Activated naive CD8-positive, alpha-beta T cell treated with anti-CD3 and anti-CD28 coated beads, Interleukin-2, amount 10 ng/mL, durations not matched to agents 7 days and 5 days (primary cell): ENCODE data around the gene CNTN4. TPM values are rescaled to one million over a fixed set of nuclear protein-coding genes. Genes with fewer than 3 reads are reported as not detected.

Source experiments
- ATAC-seq: fragments of 150-1000 bp; cut with Tn5 transposase; one replicate; pipeline ENCODE4 v1.10.0; 2021; ENCODE audit warnings: low read depth, moderate library complexity
- POLR2A ChIA-PET: fragments of 350-600 bp; sonication (Branson Sonifier 250); formaldehyde crosslinking; loops from one replicate; lab custom pipeline; 2021; ENCODE audit warnings: antibody characterized with exemption; lab: Charles Lee
- DNase-seq: peaks from one replicate; pipeline ENCODE4 v3.0.0; 2021
- H3K27ac Mint-ChIP-seq: one replicate; pipeline ENCODE4 v1.8.0; 2022; ENCODE audit warnings: mild to moderate bottlenecking, mixed read lengths
- H3K27me3 Mint-ChIP-seq: one replicate; pipeline ENCODE4 v1.8.0; 2022; ENCODE audit warnings: mild to moderate bottlenecking, moderate library complexity, mixed read lengths
- H3K36me3 Mint-ChIP-seq: one replicate; pipeline ENCODE4 v1.8.0; 2021; ENCODE audit warnings: mild to moderate bottlenecking, mixed read lengths
- H3K4me1 Mint-ChIP-seq: one replicate; pipeline ENCODE4 v1.8.0; 2021; ENCODE audit warnings: mixed read lengths
- H3K4me3 Mint-ChIP-seq: one replicate; pipeline ENCODE4 v1.8.0; 2022; ENCODE audit warnings: mild to moderate bottlenecking, moderate library complexity, mixed read lengths
- H3K9me3 Mint-ChIP-seq: one replicate; pipeline ENCODE4 v1.8.0; 2021; ENCODE audit warnings: mixed read lengths
- total RNA-seq, 2 experiments: library from RNA; stranded (reverse); gene quantifications; one replicate each; pipeline ENCODE4 v1.2.3, GENCODE V29; 2021

Gene CNTN4
- total RNA-seq, 2 experiments from 2014 or later, result not detected

DNA sequence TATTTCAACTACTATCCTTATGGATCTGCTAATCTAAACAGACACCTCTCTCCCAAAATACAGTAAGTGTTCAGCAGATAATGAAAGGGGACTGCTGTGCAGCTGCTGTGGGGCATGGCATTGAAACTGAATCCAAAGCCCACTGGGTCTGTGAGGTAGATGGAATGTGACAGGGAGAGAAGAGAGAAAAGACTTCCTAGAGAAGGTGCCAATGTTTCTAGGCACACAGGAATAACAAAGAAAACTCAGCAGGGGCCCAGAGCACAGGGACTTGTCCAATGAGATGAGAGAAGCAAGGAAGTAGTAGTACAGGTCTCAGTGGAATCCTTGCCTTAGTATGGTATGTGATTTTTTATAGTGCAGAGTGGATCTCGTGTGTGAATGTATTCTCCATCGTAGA, 553.7 kb downstream of the CNTN4 start:
- no peak overlapping the region for H3K27ac Mint-ChIP-seq
- ATAC-seq, result no peak
- no peaks in the 10 kb centered on the region for H3K4me1 Mint-ChIP-seq
- DNase-seq, result no peak
- POLR2A ChIA-PET, result no interaction called here
- H3K4me3 Mint-ChIP-seq, result no peak overlapping the region
- no peaks in the 10 kb centered on the region for H3K36me3 Mint-ChIP-seq
- peaks cover 2% of the 10 kb centered on the region for H3K27me3 Mint-ChIP-seq
- H3K9me3 Mint-ChIP-seq, result peaks cover 4% of the 10 kb centered on the region

DNA sequence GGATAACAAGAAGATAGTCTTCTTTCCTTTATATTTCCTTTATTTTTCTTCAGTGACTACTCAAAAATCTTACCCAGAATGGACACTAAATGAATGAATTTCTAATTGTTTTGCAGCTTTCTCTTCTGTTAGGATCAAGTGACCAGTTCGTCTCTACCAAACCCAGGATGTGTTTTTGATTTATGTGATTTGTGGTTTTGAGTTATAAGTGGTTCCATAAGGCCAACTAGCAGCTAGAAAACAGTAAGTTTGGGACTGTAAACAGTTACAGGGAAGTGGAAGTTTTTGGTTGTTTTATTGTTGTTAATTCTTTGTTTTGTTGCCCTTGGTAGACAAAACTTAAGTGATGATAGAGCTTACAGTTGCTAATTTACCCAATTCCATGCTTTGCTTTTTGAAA, 555.0 kb downstream of the CNTN4 start:
- H3K27me3 Mint-ChIP-seq, result peaks cover 2% of the 10 kb centered on the region
- H3K4me1 Mint-ChIP-seq, result no peaks in the 10 kb centered on the region
- no peak overlapping the region for H3K4me3 Mint-ChIP-seq
- POLR2A ChIA-PET, result no interaction called here
- no peak for ATAC-seq
- no peak for DNase-seq
- no peak overlapping the region for H3K27ac Mint-ChIP-seq
- peaks cover 4% of the 10 kb centered on the region for H3K9me3 Mint-ChIP-seq
- H3K36me3 Mint-ChIP-seq, result no peaks in the 10 kb centered on the region

- no peaks in the 10 kb centered on the region for H3K36me3 Mint-ChIP-seq
- no peak for ATAC-seq
- H3K27me3 Mint-ChIP-seq, result peaks cover 2% of the 10 kb centered on the region
- H3K27ac Mint-ChIP-seq, result no peak overlapping the region
- DNase-seq, result no peak
- H3K4me3 Mint-ChIP-seq, result no peak overlapping the region
- no peaks in the 10 kb centered on the region for H3K9me3 Mint-ChIP-seq
- POLR2A ChIA-PET, result no interaction called here
- no peaks in the 10 kb centered on the region for H3K4me1 Mint-ChIP-seq
Observed at GRCh38 chr3:2655229-2655701, 556.6 kb downstream of the CNTN4 start.

GRCh38 chr3:2656806-2657777, 558.4 kb downstream of the CNTN4 start:
- POLR2A ChIA-PET, result no interaction called here
- Mint-ChIP-seq H3K27me3 (peaks cover 2% of the 10 kb centered on the region), H3K27ac (no peak overlapping the region)

GRCh38 chr3:2657971-2658370, 559.3 kb downstream of the CNTN4 start:
- Mint-ChIP-seq H3K27me3 (peaks cover 2% of the 10 kb centered on the region), H3K9me3 (no peaks in the 10 kb centered on the region), H3K4me3 (no peak overlapping the region), H3K27ac (no peak overlapping the region), H3K4me1 (no peaks in the 10 kb centered on the region), H3K36me3 (no peaks in the 10 kb centered on the region)
- ATAC-seq, result no peak
- POLR2A ChIA-PET, result no interaction called here
- DNase-seq, result no peak

More at GRCh38 chr3:2656806-2657777, 558.4 kb downstream of the CNTN4 start:
- H3K4me3 Mint-ChIP-seq, result no peak overlapping the region
- ATAC-seq (no peak), DNase-seq (no peak)
- no peaks in the 10 kb centered on the region for H3K4me1 Mint-ChIP-seq
- no peaks in the 10 kb centered on the region for H3K36me3 Mint-ChIP-seq
- H3K9me3 Mint-ChIP-seq, result no peaks in the 10 kb centered on the region

DNA sequence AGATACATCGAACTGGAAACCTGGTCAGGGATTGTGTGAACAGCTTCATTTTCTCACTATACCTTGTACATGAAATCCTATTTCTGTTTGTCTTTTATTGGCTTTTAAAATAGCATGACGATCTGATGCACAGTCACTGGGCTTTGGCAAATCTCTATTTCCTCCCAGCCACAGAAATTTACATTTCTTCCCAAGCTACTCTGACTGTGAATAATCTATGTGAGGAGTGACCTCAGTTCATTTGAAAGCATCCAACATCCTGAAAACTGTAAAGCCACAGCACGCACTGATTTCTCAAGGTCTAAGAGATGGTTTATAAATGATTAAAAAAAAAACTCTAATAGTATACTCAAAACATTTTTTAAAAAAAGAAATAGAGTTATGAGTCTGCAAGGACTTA, 561.2 kb downstream of the CNTN4 start:
- ATAC-seq (no peak), DNase-seq (no peak)
- no peaks in the 10 kb centered on the region for H3K4me1 Mint-ChIP-seq
- POLR2A ChIA-PET, result no interaction called here
- no peak overlapping the region for H3K4me3 Mint-ChIP-seq
- no peaks in the 10 kb centered on the region for H3K36me3 Mint-ChIP-seq
- H3K27me3 Mint-ChIP-seq, result no peaks in the 10 kb centered on the region
- no peaks in the 10 kb centered on the region for H3K9me3 Mint-ChIP-seq
- H3K27ac Mint-ChIP-seq, result no peak overlapping the region

DNA sequence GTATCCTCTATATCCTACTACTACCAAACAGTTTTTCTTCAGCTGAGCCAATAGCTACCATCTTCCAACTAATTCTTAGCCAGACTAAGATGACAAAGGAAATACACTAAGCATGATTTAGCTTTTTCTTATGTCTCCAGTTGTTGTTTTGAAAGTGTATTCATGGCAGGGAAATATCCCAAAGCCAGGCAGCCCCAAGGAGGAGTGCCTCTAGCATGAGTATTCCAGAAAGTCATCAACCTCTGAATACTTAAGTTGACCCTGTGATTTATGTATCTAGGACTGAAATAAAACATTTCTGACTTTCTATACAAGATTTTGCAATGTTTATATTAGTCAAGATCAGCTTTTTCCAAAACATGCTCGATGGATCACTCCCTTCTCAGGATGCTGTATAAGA, 562.4 kb downstream of the CNTN4 start:
- POLR2A ChIA-PET, result no interaction called here
- H3K4me1 Mint-ChIP-seq, result no peaks in the 10 kb centered on the region
- H3K27me3 Mint-ChIP-seq, result no peaks in the 10 kb centered on the region
- ATAC-seq (no peak), DNase-seq (no peak)
- H3K4me3 Mint-ChIP-seq, result no peak overlapping the region
- H3K27ac Mint-ChIP-seq, result no peak overlapping the region
- no peaks in the 10 kb centered on the region for H3K9me3 Mint-ChIP-seq
- H3K36me3 Mint-ChIP-seq, result no peaks in the 10 kb centered on the region

DNA sequence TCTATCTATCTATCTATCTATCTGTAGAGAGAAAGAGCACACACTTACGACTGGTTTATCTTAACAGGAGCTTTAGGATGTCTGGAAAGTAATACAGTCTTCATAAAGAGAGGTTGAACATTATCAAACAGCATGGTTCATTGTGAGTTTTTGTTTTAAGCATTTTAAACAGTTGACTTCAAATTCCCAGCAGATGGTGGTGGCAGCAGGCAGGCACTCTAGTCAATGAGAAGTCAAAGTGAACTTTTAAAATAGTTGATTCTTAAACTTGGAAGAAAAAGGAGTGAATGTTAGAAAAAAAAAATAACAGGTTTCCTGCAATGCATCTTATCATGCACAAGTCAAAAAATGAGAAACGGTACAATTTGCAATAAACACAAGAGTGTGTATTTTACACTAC, 578.8 kb downstream of the CNTN4 start:
- H3K9me3 Mint-ChIP-seq, result no peaks in the 10 kb centered on the region
- H3K36me3 Mint-ChIP-seq, result no peaks in the 10 kb centered on the region
- ATAC-seq, result no peak
- no peak for DNase-seq
- H3K27me3 Mint-ChIP-seq, result peaks cover 1% of the 10 kb centered on the region
- no peak overlapping the region for H3K4me3 Mint-ChIP-seq
- H3K27ac Mint-ChIP-seq, result no peak overlapping the region
- no peaks in the 10 kb centered on the region for H3K4me1 Mint-ChIP-seq
- POLR2A ChIA-PET, result no interaction called here

DNA sequence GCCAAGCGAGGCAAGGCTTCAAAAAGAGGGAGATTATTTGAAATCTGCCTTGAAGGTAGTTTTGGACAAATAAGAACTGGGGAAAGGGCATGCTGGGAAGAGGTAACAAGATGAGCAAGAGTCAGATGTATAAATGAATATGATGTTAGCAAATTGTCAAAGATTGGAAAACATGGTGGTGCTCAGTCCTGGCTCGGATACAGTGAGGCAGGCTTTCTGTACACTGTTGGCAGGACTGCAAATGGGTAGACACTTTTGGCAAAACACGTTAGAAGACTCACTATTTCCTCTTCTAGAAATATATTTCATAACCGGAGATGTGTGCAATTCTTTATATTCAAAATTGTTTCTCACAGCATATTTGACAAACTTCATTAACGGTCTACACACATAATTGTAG, 581.6 kb downstream of the CNTN4 start:
- POLR2A ChIA-PET, result no interaction called here
- no peak for ATAC-seq
- Mint-ChIP-seq H3K9me3 (no peaks in the 10 kb centered on the region), H3K27ac (no peak overlapping the region), H3K36me3 (no peaks in the 10 kb centered on the region), H3K4me1 (no peaks in the 10 kb centered on the region), H3K27me3 (peaks cover 1% of the 10 kb centered on the region), H3K4me3 (no peak overlapping the region)
- no peak for DNase-seq

- POLR2A ChIA-PET, result no interaction called here
- DNase-seq (no peak), ATAC-seq (no peak)
- H3K9me3 Mint-ChIP-seq, result no peaks in the 10 kb centered on the region
- peaks cover 1% of the 10 kb centered on the region for H3K27me3 Mint-ChIP-seq
- no peak overlapping the region for H3K27ac Mint-ChIP-seq
- H3K4me3 Mint-ChIP-seq, result no peak overlapping the region
- no peaks in the 10 kb centered on the region for H3K36me3 Mint-ChIP-seq
- no peaks in the 10 kb centered on the region for H3K4me1 Mint-ChIP-seq
Observed at GRCh38 chr3:2684046-2684445, 585.4 kb downstream of the CNTN4 start.

GRCh38 chr3:2686816-2687502, 588.3 kb downstream of the CNTN4 start:
- Mint-ChIP-seq H3K4me3 (no peak overlapping the region), H3K27me3 (no peaks in the 10 kb centered on the region), H3K4me1 (no peaks in the 10 kb centered on the region), H3K9me3 (no peaks in the 10 kb centered on the region), H3K27ac (no peak overlapping the region), H3K36me3 (no peaks in the 10 kb centered on the region)
- DNase-seq (no peak), ATAC-seq (no peak)
- POLR2A ChIA-PET, result no interaction called here

DNA sequence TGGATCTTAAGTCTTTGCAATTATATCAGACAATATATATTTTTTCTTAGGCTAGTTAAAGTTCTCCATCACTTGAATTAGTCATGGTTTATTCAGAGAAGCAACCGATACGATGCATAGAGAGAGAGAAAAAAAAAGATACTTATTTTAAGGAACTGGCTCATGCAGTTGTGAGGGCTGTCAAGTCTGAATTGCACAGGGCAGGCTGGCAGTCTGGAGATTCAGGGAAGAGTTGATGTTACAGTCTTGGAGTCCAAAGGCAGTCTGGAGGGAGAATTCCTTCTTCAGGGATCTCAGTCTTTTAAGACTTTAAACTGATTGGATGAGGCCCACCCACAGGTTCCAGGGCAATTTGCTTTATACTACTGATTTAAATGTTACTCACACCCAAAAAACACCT, 598.9 kb downstream of the CNTN4 start:
- no peaks in the 10 kb centered on the region for H3K4me1 Mint-ChIP-seq
- no peaks in the 10 kb centered on the region for H3K9me3 Mint-ChIP-seq
- DNase-seq (no peak), ATAC-seq (no peak)
- H3K36me3 Mint-ChIP-seq, result no peaks in the 10 kb centered on the region
- no peak overlapping the region for H3K27ac Mint-ChIP-seq
- peaks cover 2% of the 10 kb centered on the region for H3K27me3 Mint-ChIP-seq
- POLR2A ChIA-PET, result no interaction called here
- H3K4me3 Mint-ChIP-seq, result no peak overlapping the region

DNA sequence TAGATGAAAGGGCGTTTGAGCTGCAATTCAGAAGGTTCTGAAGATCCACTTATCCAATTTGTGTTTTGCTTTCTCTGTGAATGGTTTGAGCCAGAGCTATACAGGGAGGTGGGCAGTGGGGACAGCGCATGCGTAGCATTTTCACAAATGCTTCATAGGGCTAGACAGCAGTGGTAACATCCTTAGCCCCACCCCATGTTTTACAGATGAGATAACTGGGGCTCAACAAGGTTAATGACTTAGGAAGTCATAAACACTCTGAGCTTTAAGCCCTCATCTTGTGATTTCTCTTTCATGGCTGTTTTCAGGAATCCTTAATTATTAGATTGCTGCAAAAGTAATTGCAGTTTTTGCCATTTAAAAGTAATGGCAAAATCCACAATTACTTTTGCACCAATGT, 602.8 kb downstream of the CNTN4 start:
- ATAC-seq (no peak), DNase-seq (no peak)
- POLR2A ChIA-PET, result no interaction called here
- no peaks in the 10 kb centered on the region for H3K36me3 Mint-ChIP-seq
- no peaks in the 10 kb centered on the region for H3K4me1 Mint-ChIP-seq
- no peak overlapping the region for H3K4me3 Mint-ChIP-seq
- no peaks in the 10 kb centered on the region for H3K27me3 Mint-ChIP-seq
- H3K27ac Mint-ChIP-seq, result no peak overlapping the region
- no peaks in the 10 kb centered on the region for H3K9me3 Mint-ChIP-seq
